SU-DHL-6 (cell line): Measurements from ENCODE around the gene AP3D1.

Experiments used
- H2AFZ ChIP-seq: fragments of 200-600 bp; sonication (generic); 2 replicates; pipeline ENCODE4 v1.6.1; 2014; ENCODE audit warnings: low read depth, mild to moderate bottlenecking, moderate library complexity, mixed read lengths, antibody characterized with exemption, low read length; ENCODE audit not compliant: severe bottlenecking
- H3F3A ChIP-seq: fragments of 200-600 bp; shearing (Covaris generic); 2 replicates; pipeline ENCODE4 v1.6.0; 2016; ENCODE audit warnings: antibody characterized with exemption, mild to moderate bottlenecking; ENCODE audit not compliant: insufficient read depth
- H3K27ac ChIP-seq: fragments of 200-600 bp; sonication (generic); 2 replicates; pipeline ENCODE4 v1.5.1; 2016; ENCODE audit warnings: low read depth, mild to moderate bottlenecking, low read length, moderate library complexity, mixed read lengths
- H3K27me3 ChIP-seq: fragments of 200-600 bp; sonication (generic), shearing (Covaris generic); 2 replicates; pipeline ENCODE4 v1.6.0; 2014; ENCODE audit warnings: mild to moderate bottlenecking, low read length
- H3K36me3 ChIP-seq: fragments of 200-600 bp; sonication (generic); 2 replicates; pipeline ENCODE4 v1.6.1; 2014; ENCODE audit warnings: mild to moderate bottlenecking, low read length, mixed read lengths
- H3K4me2 ChIP-seq: fragments of 300-600, 200-600 bp; shearing (Covaris generic), sonication (generic); 2 replicates; pipeline ENCODE4 v1.6.0; 2014; ENCODE audit warnings: low read length, low read depth, mild to moderate bottlenecking; ENCODE audit not compliant: poor library complexity, severe bottlenecking
- H3K4me3 ChIP-seq: fragments of 200-600 bp; sonication (generic); 2 replicates; pipeline ENCODE4 v1.5.1; 2014; ENCODE audit warnings: antibody characterized with exemption, low read length, mild to moderate bottlenecking, mixed read lengths; ENCODE audit not compliant: insufficient read depth, poor library complexity, severe bottlenecking
- H3K79me2 ChIP-seq: fragments of 200-600 bp; sonication (generic); 2 replicates; pipeline ENCODE4 v1.6.1; 2014; ENCODE audit warnings: mild to moderate bottlenecking, low read length, moderate library complexity; ENCODE audit not compliant: insufficient read depth
- H3K9ac ChIP-seq: fragments of 200-600 bp; sonication (generic); 2 replicates; pipeline ENCODE4 v1.7.0; 2014; ENCODE audit warnings: mild to moderate bottlenecking, low read length
- H3K9me2 ChIP-seq: fragments of 200-600 bp; sonication (generic); replicated peaks from 2 replicates; pipeline ENCODE4 v1.6.1; 2014; ENCODE audit warnings: low read length; ENCODE audit not compliant: insufficient read depth
- H3K9me3 ChIP-seq: fragments of 200-600 bp; sonication (generic); 2 replicates; pipeline ENCODE4 v1.6.1; 2014; ENCODE audit warnings: low read length, mixed read lengths; ENCODE audit not compliant: insufficient read depth
- H4K20me1 ChIP-seq: fragments of 200-600 bp; sonication (generic); 2 replicates; pipeline ENCODE4 v1.6.1; 2014; ENCODE audit warnings: low read depth, mild to moderate bottlenecking, antibody characterized with exemption, low read length, moderate library complexity, mixed read lengths
- CTCF ChIP-seq: fragments of 200-600 bp; sonication (generic); IDR thresholded peaks from one replicate; pipeline ENCODE4 v1.5.1; 2017; ENCODE audit warnings: antibody characterized with exemption, mild to moderate bottlenecking, low read length, moderate library complexity; ENCODE audit not compliant: insufficient read depth, poor library complexity, severe bottlenecking
- EZH2phosphoT487 ChIP-seq: fragments of 200-600 bp; sonication (generic), shearing (Covaris generic); conservative IDR thresholded peaks from 2 replicates; pipeline ENCODE4 v1.6.1; 2018; ENCODE audit warnings: mild to moderate bottlenecking, antibody characterized with exemption, low read length, moderate library complexity, mixed read lengths

Gene AP3D1

GRCh38 chr19:2119921-2120785 is 31.2 kb downstream of the AP3D1 start:
- Histone ChIP-seq H3K27me3 (no peaks in the 10 kb centered on the region), H3K9me3 (no peaks in the 10 kb centered on the region), H3K36me3 (no peaks in the 10 kb centered on the region), H3K9me2 (no peaks in the 10 kb centered on the region), H3K79me2 (no peaks in the 10 kb centered on the region), H3K9ac (no peak overlapping the region), H4K20me1 (no peaks in the 10 kb centered on the region), H3K4me2 (no peak overlapping the region), H2AFZ (no peak overlapping the region), H3F3A (no peaks in the 10 kb centered on the region), H3K4me3 (no peak overlapping the region), H3K27ac (no peak overlapping the region)
- no peak for TF ChIP-seq EZH2phosphoT487
- no peak for TF ChIP-seq CTCF

GRCh38 chr19:2118438-2118837 is 32.9 kb downstream of the AP3D1 start:
- Histone ChIP-seq H3K27me3 (no peaks in the 10 kb centered on the region), H3K36me3 (no peaks in the 10 kb centered on the region), H3K9ac (no peak overlapping the region), H3K9me3 (no peaks in the 10 kb centered on the region), H3K27ac (no peak overlapping the region), H4K20me1 (no peaks in the 10 kb centered on the region), H3K4me3 (no peak overlapping the region), H3K4me2 (no peak overlapping the region), H2AFZ (no peak overlapping the region), H3F3A (no peaks in the 10 kb centered on the region), H3K79me2 (no peaks in the 10 kb centered on the region), H3K9me2 (no peaks in the 10 kb centered on the region)
- TF ChIP-seq CTCF (no peak), EZH2phosphoT487 (no peak)

- TF ChIP-seq CTCF (no peak), EZH2phosphoT487 (no peak)
- no peak overlapping the region for H3K4me2 ChIP-seq
- H3K36me3 ChIP-seq, result no peaks in the 10 kb centered on the region
- no peak overlapping the region for H2AFZ ChIP-seq
- no peaks in the 10 kb centered on the region for H3K9me3 ChIP-seq
- no peak overlapping the region for H3K9ac ChIP-seq
- H3K27me3 ChIP-seq, result no peaks in the 10 kb centered on the region
- no peaks in the 10 kb centered on the region for H3K9me2 ChIP-seq
- no peak overlapping the region for H3K4me3 ChIP-seq
- no peaks in the 10 kb centered on the region for H4K20me1 ChIP-seq
- no peaks in the 10 kb centered on the region for H3K79me2 ChIP-seq
- H3K27ac ChIP-seq, result no peak overlapping the region
- H3F3A ChIP-seq, result no peaks in the 10 kb centered on the region
These were observed 34.0 kb downstream of the AP3D1 start for GRCh38 chr19:2117215-2117960.
